WTC11 (cell line): ENCODE results near the gene SCUBE1.

Experiments
- CTCF ChIP-seq: fragments of 200-600 bp; IDR thresholded peaks from 2 replicates; pipeline ENCODE4 v1.8.0; 2022; ENCODE audit warnings: antibody characterized with exemption
- MLX ChIP-seq: sonication (generic); formaldehyde crosslinking; IDR thresholded peaks from 2 replicates; pipeline ENCODE4 v1.8.1; 2023; ENCODE audit warnings: mild to moderate bottlenecking, missing genetic modification reagents, moderate library complexity
- PREB ChIP-seq: sonication (generic); formaldehyde crosslinking; IDR thresholded peaks from 2 replicates; pipeline ENCODE4 v1.8.1; 2022; ENCODE audit warnings: mild to moderate bottlenecking, missing genetic modification reagents, moderate library complexity, borderline replicate concordance
- ZNF423 ChIP-seq: fragments of 250-450 bp; sonication (Bioruptor Pico); IDR thresholded peaks from 2 replicates; pipeline ENCODE4 v2.1.2; 2022; ENCODE audit warnings: mild to moderate bottlenecking, moderate library complexity
- TF ChIP-seq, protein P1 (sequence below): sonication (generic); formaldehyde crosslinking; IDR thresholded peaks from 2 replicates; pipeline ENCODE4 v1.8.1; 2022; ENCODE audit warnings: low read depth, mild to moderate bottlenecking, moderate library complexity, missing genetic modification reagents, borderline replicate concordance

GRCh38 chr22:43257961-43258360, 85.2 kb downstream of the SCUBE1 start:
- TF ChIP-seq, protein P1, sequence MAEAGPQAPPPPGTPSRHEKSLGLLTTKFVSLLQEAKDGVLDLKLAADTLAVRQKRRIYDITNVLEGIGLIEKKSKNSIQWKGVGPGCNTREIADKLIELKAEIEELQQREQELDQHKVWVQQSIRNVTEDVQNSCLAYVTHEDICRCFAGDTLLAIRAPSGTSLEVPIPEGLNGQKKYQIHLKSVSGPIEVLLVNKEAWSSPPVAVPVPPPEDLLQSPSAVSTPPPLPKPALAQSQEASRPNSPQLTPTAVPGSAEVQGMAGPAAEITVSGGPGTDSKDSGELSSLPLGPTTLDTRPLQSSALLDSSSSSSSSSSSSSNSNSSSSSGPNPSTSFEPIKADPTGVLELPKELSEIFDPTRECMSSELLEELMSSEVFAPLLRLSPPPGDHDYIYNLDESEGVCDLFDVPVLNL (CRISPR knock-in tag), result no peak
- TF ChIP-seq CTCF, result no peak
- TF ChIP-seq PREB (CRISPR knock-in tag), result no peak
- no peak for TF ChIP-seq MLX (CRISPR knock-in tag)
- no peak for TF ChIP-seq ZNF423 (CRISPR knock-in tag)
